H9 (cell line): ENCODE data around the gene NPAS3. TPM values are rescaled to one million over a fixed set of nuclear protein-coding genes. Genes with fewer than 3 reads are reported as not detected.

ENCODE experiments used
- DNase-seq: peaks from one replicate; pipeline ENCODE4 v3.0.0-alpha.2; 2017
- H2AFZ ChIP-seq: one replicate; pipeline ENCODE4 v1.6.1; 2013; ENCODE audit warnings: mild to moderate bottlenecking, low read length, control low read depth, moderate library complexity
- H2AK5ac ChIP-seq: 2 replicates; pipeline ENCODE4 v1.6.1; 2013; ENCODE audit warnings: low read length, control low read depth, mixed read lengths; ENCODE audit not compliant: insufficient read length
- H2BK120ac ChIP-seq: one replicate; pipeline ENCODE4 v1.6.1; 2013; ENCODE audit warnings: low read depth, mild to moderate bottlenecking, low read length, control low read depth, inconsistent platforms; ENCODE audit not compliant: poor library complexity, severe bottlenecking
- H2BK12ac ChIP-seq: 2 replicates; pipeline ENCODE4 v1.6.1; 2013; ENCODE audit warnings: low read length, control low read depth, mixed read lengths, low read depth; ENCODE audit not compliant: insufficient read length
- H2BK15ac ChIP-seq: 2 replicates; pipeline ENCODE4 v1.6.1; 2013; ENCODE audit warnings: low read depth, low read length, control low read depth
- H2BK20ac ChIP-seq: one replicate; pipeline ENCODE4 v1.6.1; 2013; ENCODE audit warnings: low read depth, mild to moderate bottlenecking, low read length, control low read depth, inconsistent platforms; ENCODE audit not compliant: poor library complexity, severe bottlenecking
- H2BK5ac ChIP-seq: 2 replicates; pipeline ENCODE4 v1.6.1; 2013; ENCODE audit warnings: low read length, control low read depth, mixed read lengths; ENCODE audit not compliant: insufficient read length
- H3K14ac ChIP-seq: 2 replicates; pipeline ENCODE4 v1.6.1; 2013; ENCODE audit warnings: low read length, control low read depth; ENCODE audit not compliant: insufficient read depth
- H3K18ac ChIP-seq: 2 replicates; pipeline ENCODE4 v1.6.1; 2013; ENCODE audit warnings: low read depth, mild to moderate bottlenecking, mixed read lengths, low read length, control low read depth; ENCODE audit not compliant: insufficient read length
- H3K23ac ChIP-seq: 2 replicates; pipeline ENCODE4 v1.6.1; 2013; ENCODE audit warnings: low read length, control low read depth, mixed read lengths, low read depth; ENCODE audit not compliant: insufficient read length
- H3K23me2 ChIP-seq: 2 replicates; pipeline ENCODE4 v1.6.1; 2013; ENCODE audit warnings: low read depth, mild to moderate bottlenecking, mixed read lengths, low read length, control low read depth; ENCODE audit not compliant: insufficient read length, poor library complexity, severe bottlenecking
- H3K27ac ChIP-seq: 2 replicates; pipeline ENCODE4 v1.5.1; 2013; ENCODE audit warnings: low read length, control low read depth, mixed read lengths, low read depth; ENCODE audit not compliant: insufficient read length
- H3K27me3 ChIP-seq: 2 replicates; pipeline ENCODE4 v1.6.1; 2013; ENCODE audit warnings: low read length, control low read depth, inconsistent platforms; ENCODE audit not compliant: insufficient read depth
- H3K4ac ChIP-seq: 2 replicates; pipeline ENCODE4 v1.6.1; 2013; ENCODE audit warnings: low read depth, mild to moderate bottlenecking, control low read depth, inconsistent platforms, low read length, moderate library complexity
- H3K4me1 ChIP-seq: 2 replicates; pipeline ENCODE4 v1.6.1; 2013; ENCODE audit warnings: low read length, control low read depth, inconsistent platforms; ENCODE audit not compliant: insufficient read depth
- H3K4me2 ChIP-seq: 2 replicates; pipeline ENCODE4 v1.6.1; 2013; ENCODE audit warnings: low read length, control low read depth, mixed read lengths; ENCODE audit not compliant: insufficient read length, insufficient read depth
- H3K56ac ChIP-seq: 2 replicates; pipeline ENCODE4 v1.6.1; 2013; ENCODE audit warnings: low read depth, mild to moderate bottlenecking, mixed read lengths, low read length, control low read depth; ENCODE audit not compliant: insufficient read length
- H3K79me1 ChIP-seq: 2 replicates; pipeline ENCODE4 v1.6.1; 2013; ENCODE audit warnings: low read depth, mild to moderate bottlenecking, moderate library complexity, low read length, control low read depth, inconsistent platforms; ENCODE audit not compliant: insufficient read depth, poor library complexity, severe bottlenecking
- H3K79me2 ChIP-seq: 2 replicates; pipeline ENCODE4 v1.6.1; 2013; ENCODE audit warnings: low read length, control low read depth, inconsistent platforms; ENCODE audit not compliant: insufficient read depth
- H3K9ac ChIP-seq: 2 replicates; pipeline ENCODE4 v1.6.1; 2013; ENCODE audit warnings: low read length, control low read depth, mixed read lengths; ENCODE audit not compliant: insufficient read length; ENCODE audit errors: extremely low read depth
- H3K9me3 ChIP-seq: one replicate; pipeline ENCODE4 v1.6.1; 2013; ENCODE audit warnings: low read depth, low read length, inconsistent platforms; ENCODE audit not compliant: control insufficient read depth
- H3T11ph ChIP-seq: one replicate; pipeline ENCODE4 v1.6.1; 2013; ENCODE audit warnings: mild to moderate bottlenecking, low read length, control low read depth, inconsistent platforms
- H4K20me1 ChIP-seq: one replicate; pipeline ENCODE4 v1.6.1; 2013; ENCODE audit not compliant: control insufficient read depth, insufficient read length, insufficient read depth
- H4K5ac ChIP-seq: 2 replicates; pipeline ENCODE4 v1.6.1; 2013; ENCODE audit warnings: low read depth, mild to moderate bottlenecking, mixed read lengths, low read length, control low read depth; ENCODE audit not compliant: insufficient read length
- H4K8ac ChIP-seq: replicated peaks from 2 replicates; pipeline ENCODE4 v1.6.1; 2013; ENCODE audit warnings: low read length, control low read depth, mixed read lengths, low read depth; ENCODE audit not compliant: insufficient read length
- H4K91ac ChIP-seq: 2 replicates; pipeline ENCODE4 v1.6.1; 2013; ENCODE audit warnings: low read depth, mild to moderate bottlenecking, moderate library complexity, mixed read lengths, low read length, control low read depth; ENCODE audit not compliant: insufficient read length
- H3K27ac Mint-ChIP-seq, 3 experiments: 2 replicates in 2 of 3; 3 replicates in 1 of 3; pipeline ENCODE4 v1.8.0; 2020 to 2021; ENCODE audit warnings: mixed read lengths in 3 of 3, mild to moderate bottlenecking in 1 of 3, moderate library complexity in 1 of 3
- H3K27me3 Mint-ChIP-seq: 2 replicates; pipeline ENCODE4 v1.8.0; 2021; ENCODE audit warnings: low read depth, mild to moderate bottlenecking, moderate library complexity, mixed read lengths
- H3K36me3 Mint-ChIP-seq, 3 experiments: 2 replicates in 2 of 3; 3 replicates in 1 of 3; pipeline ENCODE4 v1.8.0; 2020 to 2021; ENCODE audit warnings: low read depth in 3 of 3, mixed read lengths in 3 of 3; ENCODE audit not compliant: insufficient read depth in 1 of 3
- H3K4me1 Mint-ChIP-seq, 2 experiments: 2 replicates each; pipeline ENCODE4 v1.8.0; 2020; ENCODE audit warnings: mixed read lengths in 2 of 2
- H3K4me3 Mint-ChIP-seq, 2 experiments: 2 replicates in 1 of 2; 3 replicates in 1 of 2; pipeline ENCODE4 v1.8.0; 2020 to 2021; ENCODE audit warnings: mild to moderate bottlenecking in 2 of 2, mixed read lengths in 2 of 2, moderate library complexity in 1 of 2
- H3K9me3 Mint-ChIP-seq, 2 experiments: 2 replicates in 1 of 2; 3 replicates in 1 of 2; pipeline ENCODE4 v1.8.0; 2020; ENCODE audit warnings: mild to moderate bottlenecking in 2 of 2, mixed read lengths in 2 of 2, moderate library complexity in 1 of 2
- CTCF ChIP-seq: fragments of 200-600 bp; sonication (generic); conservative IDR thresholded peaks from 3 replicates; pipeline ENCODE4 v1.8.0; 2021; ENCODE audit warnings: antibody characterized with exemption, mild to moderate bottlenecking
- WGBS: extraction: QIAGEN DNeasy Blood & Tissue Kit; methylation state at CpG from one replicate; pipeline ENCODE4 v1.1.7; 2013; ENCODE audit warnings: missing lambda C conversion rate, low lambda C conversion rate, mixed read lengths; ENCODE audit not compliant: insufficient read length; ENCODE audit errors: extremely low coverage; 5-methylcytosine and 5-hydroxymethylcytosine counted together
- total RNA-seq: library from RNA; stranded (reverse); gene quantifications from 2 replicates; pipeline ENCODE4 v1.2.1, GENCODE V29; 2021

NPAS3 gene
- total RNA-seq, 1 experiment from 2014 or later: 0.17 TPM

GRCh38 chr14:33835261-33835655 lies 896.6 kb downstream of the NPAS3 start:
- H2BK120ac ChIP-seq: no peak overlapping the region
- no peak overlapping the region for H3K56ac ChIP-seq
- H3K23ac ChIP-seq: no peak overlapping the region
- H2AFZ ChIP-seq: no peak overlapping the region
- H2BK12ac ChIP-seq: no peak overlapping the region
- no peak overlapping the region for H3T11ph ChIP-seq
- no peak overlapping the region for H4K91ac ChIP-seq
- H2BK20ac ChIP-seq: no peak overlapping the region
- no peak overlapping the region for H3K9ac ChIP-seq
- H2BK5ac ChIP-seq: no peak overlapping the region
- Mint-ChIP-seq H3K4me1 (peaks cover 15 to 18% of the 10 kb centered on the region in 2 experiments), H3K9me3 (peaks cover 3 to 11% of the 10 kb centered on the region in 2 experiments; a peak in 3 of 5 replicates), H3K36me3 (peaks cover 0 to 6% (median 0%) of the 10 kb centered on the region in 3 experiments; a peak in 1 of 7 replicates), H3K4me3 (no peak overlapping the region), H3K27me3 (no peaks in the 10 kb centered on the region), H3K27ac (no peak overlapping the region)
- H2BK15ac ChIP-seq: no peak overlapping the region
- no peak overlapping the region for H3K4me2 ChIP-seq
- no peak overlapping the region for H2AK5ac ChIP-seq
- H3K27me3 ChIP-seq: no peaks in the 10 kb centered on the region
- no peak overlapping the region for H4K8ac ChIP-seq
- no peaks in the 10 kb centered on the region for H3K9me3 ChIP-seq
- no peak overlapping the region for H3K18ac ChIP-seq
- H3K4me1 ChIP-seq: peaks cover 10% of the 10 kb centered on the region; the same call in 1 of the 2 replicates
- DNase-seq: no peak
- H4K20me1 ChIP-seq: no peaks in the 10 kb centered on the region
- no peaks in the 10 kb centered on the region for H3K79me1 ChIP-seq
- no CpG with 5 or more reads among the region's 6 CpGs for WGBS
- H3K4ac ChIP-seq: no peak overlapping the region
- no peak for TF ChIP-seq CTCF
- H3K27ac ChIP-seq: no peak overlapping the region
- H4K5ac ChIP-seq: no peak overlapping the region
- H3K79me2 ChIP-seq: no peaks in the 10 kb centered on the region
- H3K14ac ChIP-seq: no peak overlapping the region
- no peaks in the 10 kb centered on the region for H3K23me2 ChIP-seq
